Endothelial cell of umbilical vein (primary cell): ENCODE measurements around the gene ADAMTSL2.

ENCODE experiments used
- CTCF ChIP-seq, 2 donors: IDR thresholded peaks; 1 replicate in 1 of 2; 2 replicates in 1 of 2; pipeline ENCODE4 v1.5.1; 2011; ENCODE audit warnings: low read length in 2 of 2, mild to moderate bottlenecking in 2 of 2, moderate library complexity in 2 of 2, control low read depth in 1 of 2, inconsistent platforms in 1 of 2, low read depth in 1 of 2; ENCODE audit not compliant: insufficient read depth in 1 of 2; ENCODE audit errors: extremely low read depth in 1 of 2
- FOS ChIP-seq: IDR thresholded peaks from 2 replicates; pipeline ENCODE4 v1.6.1; 2011; ENCODE audit warnings: mild to moderate bottlenecking, low read length, moderate library complexity, borderline replicate concordance; ENCODE audit not compliant: insufficient read depth
- JUN ChIP-seq: IDR thresholded peaks from 2 replicates; pipeline ENCODE4 v1.6.1; 2011; ENCODE audit warnings: borderline replicate concordance, low read depth; ENCODE audit not compliant: insufficient read length, insufficient read depth
- MAX ChIP-seq: IDR thresholded peaks from 2 replicates; pipeline ENCODE4 v1.6.1; 2011; ENCODE audit not compliant: insufficient read depth, insufficient read length
- MYC ChIP-seq: IDR thresholded peaks from one replicate; pipeline ENCODE4 v1.6.1; 2011; ENCODE audit warnings: mild to moderate bottlenecking, low read depth, low read length
- POLR2A ChIP-seq: IDR thresholded peaks from 2 replicates; pipeline ENCODE4 v1.6.1; 2012; ENCODE audit warnings: low read depth, mild to moderate bottlenecking, control low read depth, low read length
- POLR2AphosphoS5 ChIP-seq: IDR thresholded peaks from 2 replicates; pipeline ENCODE4 v1.6.1; 2012; ENCODE audit warnings: low read depth, mild to moderate bottlenecking, control low read depth, low read length, moderate library complexity; ENCODE audit not compliant: insufficient read depth

DNA sequence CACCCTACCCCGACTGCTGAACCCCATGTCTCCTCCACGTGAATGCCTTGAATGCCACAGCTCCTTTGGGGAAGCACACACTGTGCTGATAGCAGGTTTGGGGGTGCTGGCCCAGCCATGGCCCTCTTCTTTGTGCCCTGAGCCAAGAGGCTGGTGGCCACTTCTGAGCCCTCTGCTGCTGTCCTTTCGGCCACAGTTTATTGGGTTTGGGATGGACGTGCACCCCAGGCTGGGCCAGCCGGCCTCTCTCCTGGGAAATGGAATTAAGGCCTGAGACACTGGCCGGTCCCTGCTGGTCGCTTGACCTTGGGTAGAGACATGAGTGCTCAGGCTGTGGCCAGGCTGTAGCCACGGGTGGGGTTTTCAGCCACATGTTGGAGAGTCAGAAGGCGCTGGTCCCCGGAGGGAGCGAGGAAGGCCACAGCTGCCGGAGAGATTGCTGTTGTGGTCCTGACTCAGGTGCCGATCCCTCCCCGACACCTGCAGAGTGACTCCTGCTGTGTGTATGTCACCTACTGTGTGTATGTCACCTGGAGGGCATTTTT is 48.1 kb downstream of the ADAMTSL2 start:
- TF ChIP-seq CTCF (IDR thresholded peaks at IDR 0.05; ENCODE audit: extremely low read depth in 1 of 2, insufficient read depth in 1 of 2, low read depth in 1 of 2, low read length in 2 of 2): no peak
- TF ChIP-seq POLR2A: no peak
- TF ChIP-seq MYC: no peak
- no peak for TF ChIP-seq POLR2AphosphoS5
- TF ChIP-seq JUN: no peak
- no peak for TF ChIP-seq MAX
- TF ChIP-seq FOS: no peak
